Adrenal gland (tissue), 5 donors: ENCODE data around the gene WDR59.

ENCODE experiments used
- CTCF ChIP-seq, 6 experiments: fragments of 450-650 bp in 4 of 6; fragments of 200-600 bp in 2 of 6; sonication (generic) in 1 of 6; IDR thresholded peaks; 1 replicate in 5 of 6; 2 replicates in 1 of 6; pipeline versions ENCODE4 v1.5.1 to v1.8.0; 2016 to 2021; ENCODE audit warnings: antibody characterized with exemption in 6 of 6, mild to moderate bottlenecking in 2 of 6, moderate library complexity in 1 of 6
- POLR2A ChIP-seq, 2 donors: fragments of 450-650 bp; IDR thresholded peaks; one replicate each; pipeline ENCODE4 v1.6.1; 2017; ENCODE audit warnings: antibody characterized with exemption in 2 of 2, mild to moderate bottlenecking in 2 of 2, moderate library complexity in 1 of 2
- donor health status: DM: no; HTN: no; CAD: no.

DNA sequence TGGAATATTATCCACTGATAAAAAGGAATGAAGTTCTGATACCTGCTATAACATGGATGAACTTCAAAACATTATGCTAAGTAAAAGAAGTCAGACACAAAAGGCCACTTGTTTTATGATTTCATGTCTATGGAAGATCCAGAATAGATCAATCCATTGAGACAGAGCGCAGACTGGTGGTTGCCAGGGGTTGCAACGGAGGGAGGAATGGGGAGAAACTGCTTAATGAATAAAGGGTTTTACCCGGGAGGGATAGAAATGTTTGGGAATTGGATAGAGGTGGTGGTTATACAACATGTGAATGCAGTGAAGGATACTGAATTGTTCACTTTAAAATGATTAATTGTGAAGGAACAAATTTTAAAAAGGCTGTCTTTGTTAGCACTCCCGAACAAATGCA, 30.2 kb downstream of the WDR59 start:
- TF ChIP-seq CTCF (IDR thresholded peaks at IDR 0.05) (no peak), POLR2A (IDR thresholded peaks at IDR 0.05) (no peak)
